ENCODE data around the gene ATG14.
"Not testable (repeated sequence)": the region's sequence is repeated elsewhere in the genome, so short reads cannot be mapped to it uniquely, and the experiment has no call there.

The ATG14 gene

DNA sequence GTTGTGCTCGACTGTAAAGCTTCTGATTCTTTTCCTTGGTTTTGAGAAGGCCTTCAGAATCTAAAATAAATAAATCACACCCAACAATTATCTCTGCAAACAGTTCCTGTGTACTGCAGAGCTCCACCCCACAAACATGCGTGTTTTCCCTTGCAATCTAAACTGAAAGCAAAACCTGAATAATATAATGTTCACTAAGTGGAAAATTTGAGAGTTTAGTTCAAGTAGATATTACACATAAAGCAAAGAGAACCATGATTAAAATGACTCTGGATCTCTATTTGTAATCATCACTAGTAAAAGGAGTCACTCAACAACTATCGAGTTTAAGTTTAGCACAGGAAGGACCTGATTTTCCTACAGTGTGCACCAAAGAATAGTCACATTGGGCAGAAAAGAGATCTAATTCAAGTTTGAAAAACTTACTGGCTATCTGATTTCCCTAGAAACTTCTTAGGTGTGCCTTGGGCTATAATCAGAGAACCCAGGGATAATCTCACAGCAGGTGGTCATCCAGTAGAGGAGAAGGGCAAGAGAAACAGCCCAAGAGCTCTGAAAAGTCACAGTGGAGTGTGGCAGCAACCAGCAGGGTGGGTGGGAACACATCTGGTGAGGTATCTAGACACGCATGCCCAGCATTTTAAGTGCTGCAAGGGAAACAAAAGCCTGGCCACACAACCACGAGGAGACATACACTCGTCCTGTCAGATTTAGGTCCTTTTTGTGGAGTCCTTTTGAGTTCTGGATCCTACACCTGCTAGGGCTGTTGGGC lies 25.4 kb downstream of the ATG14 start:
- DNase-seq (ENCODE audit: low read depth in 2 of 2): no peak

DNA sequence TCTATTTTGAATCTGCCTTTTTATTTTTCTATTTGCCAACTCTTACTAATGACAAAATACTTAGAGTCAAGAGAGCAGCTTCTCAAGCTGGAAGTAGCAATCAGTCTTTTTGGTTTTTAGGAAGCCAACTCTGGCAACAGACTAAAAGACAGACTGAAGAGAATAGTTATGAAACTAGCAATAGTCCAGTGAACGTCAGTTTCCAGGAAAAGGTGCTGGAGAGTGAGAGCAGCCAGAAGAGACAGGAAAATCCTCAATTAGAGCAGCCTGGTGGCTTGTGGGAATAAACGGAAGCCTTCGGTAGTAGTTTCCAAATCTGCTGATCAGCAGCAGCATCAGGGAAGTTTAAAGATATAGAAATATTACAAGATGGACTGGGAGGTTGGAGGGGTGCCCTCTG lies 27.1 kb downstream of the ATG14 start:
- DNase-seq (ENCODE audit: low read depth in 2 of 2): no peak

DNA sequence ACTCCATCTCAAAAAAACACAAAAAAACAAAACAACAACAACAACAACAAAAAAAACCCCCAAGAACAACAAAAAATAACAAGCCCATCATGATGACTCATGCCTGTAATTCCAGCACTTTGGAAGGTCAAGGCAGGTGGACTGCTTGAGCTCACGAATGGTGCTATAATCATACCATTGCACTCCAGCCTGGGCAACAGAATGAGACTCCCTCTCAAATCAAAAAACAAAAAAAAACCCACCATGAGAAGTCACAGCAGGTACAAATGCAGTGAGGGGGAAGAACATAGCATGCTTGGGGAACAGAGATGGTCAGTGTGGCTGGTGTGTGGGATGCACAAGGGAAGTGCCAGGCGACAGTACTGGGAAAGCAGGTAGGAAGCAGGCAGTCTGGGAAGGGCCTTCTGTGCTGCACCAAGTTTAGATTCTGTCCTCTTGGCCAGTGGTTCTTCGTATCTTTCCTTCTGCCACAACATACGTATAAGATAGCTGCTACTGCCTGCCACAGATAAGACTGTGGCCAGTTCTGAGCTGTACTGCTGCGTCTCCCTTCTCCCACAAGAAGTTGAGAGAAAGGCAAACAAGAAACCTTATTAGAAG lies 28.0 kb downstream of the ATG14 start:
- no peak for DNase-seq (ENCODE audit: low read depth in 2 of 2)

DNA sequence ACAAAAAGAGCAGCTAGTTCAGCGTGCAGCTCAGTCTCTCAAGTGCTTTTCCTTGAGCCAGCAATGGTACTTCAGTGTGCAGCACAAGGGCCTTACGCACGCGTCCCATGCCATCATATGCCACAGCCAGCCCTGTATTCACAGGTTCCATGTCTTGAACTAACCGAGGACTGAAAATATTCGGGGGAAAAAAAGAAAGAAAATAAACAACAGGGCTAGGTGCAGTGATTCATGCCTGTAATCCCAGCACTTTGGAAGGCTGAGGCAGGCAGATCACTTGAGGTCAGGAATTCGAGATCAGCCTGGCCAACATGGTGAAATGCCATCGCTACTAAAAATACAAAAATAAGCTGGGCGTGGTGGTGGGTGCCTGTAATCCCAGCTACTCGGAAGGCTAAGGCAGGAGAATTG lies 28.6 kb downstream of the ATG14 start:
- DNase-seq (ENCODE audit: low read depth in 2 of 2): not testable (repeated sequence)

DNA sequence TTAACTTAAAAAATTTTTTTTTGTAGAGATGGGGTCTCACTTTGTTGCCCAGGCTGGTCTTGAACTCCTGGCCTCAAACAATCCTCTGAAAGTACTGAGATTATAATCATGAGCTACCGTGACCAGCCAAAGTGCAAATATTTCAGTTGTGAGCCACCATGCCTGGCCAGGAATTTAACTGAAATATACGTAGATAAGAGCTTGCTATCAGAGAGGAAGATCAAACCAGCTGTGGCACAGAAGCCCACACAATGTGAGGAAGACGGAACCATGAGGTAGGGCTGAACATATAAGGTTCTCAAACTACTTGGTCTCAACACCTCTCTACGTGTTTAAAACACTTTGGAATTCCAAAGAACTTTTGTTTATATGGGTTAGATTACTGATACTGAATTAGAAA lies 29.1 kb downstream of the ATG14 start:
- no peak for DNase-seq (ENCODE audit: low read depth in 2 of 2)

DNA sequence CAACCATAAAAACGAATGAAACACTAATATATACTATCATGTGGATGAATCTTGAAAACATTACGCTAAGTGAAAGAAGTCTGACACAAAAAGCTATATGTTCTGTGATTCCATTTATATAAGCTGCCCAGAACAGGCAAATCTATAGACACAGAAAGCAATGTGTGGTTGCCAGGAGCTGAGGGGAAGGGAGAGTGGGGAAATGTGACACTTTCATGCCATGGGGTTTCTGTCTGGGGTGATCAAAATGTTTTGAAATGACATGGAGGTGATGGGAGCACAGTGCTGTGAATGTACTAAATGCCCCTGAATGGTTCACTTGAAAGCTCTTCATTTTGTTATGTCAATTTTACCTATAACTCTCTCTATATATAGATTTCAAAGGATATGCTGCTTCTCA lies 30.1 kb downstream of the ATG14 start:
- no peak for DNase-seq (ENCODE audit: low read depth in 2 of 2)

DNA sequence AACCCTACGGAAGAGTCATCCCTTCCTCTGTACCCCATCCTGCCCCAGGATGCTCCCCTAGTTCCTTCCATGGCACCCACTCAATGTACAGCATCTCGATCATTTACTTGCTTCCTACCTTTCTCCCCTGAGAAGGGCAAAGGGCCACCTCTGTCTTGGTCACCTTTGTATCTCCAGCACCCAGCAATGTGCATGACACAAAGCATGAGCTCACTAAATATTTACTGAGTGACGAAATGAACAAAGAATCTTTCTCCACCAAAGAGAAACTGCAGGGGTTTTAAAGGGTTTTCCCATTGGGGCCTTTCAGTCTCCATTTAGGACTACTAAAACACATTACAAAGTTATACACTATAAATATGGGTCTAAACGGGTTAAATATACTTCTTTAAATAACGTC lies 30.6 kb downstream of the ATG14 start:
- DNase-seq (ENCODE audit: low read depth in 2 of 2): no peak

DNA sequence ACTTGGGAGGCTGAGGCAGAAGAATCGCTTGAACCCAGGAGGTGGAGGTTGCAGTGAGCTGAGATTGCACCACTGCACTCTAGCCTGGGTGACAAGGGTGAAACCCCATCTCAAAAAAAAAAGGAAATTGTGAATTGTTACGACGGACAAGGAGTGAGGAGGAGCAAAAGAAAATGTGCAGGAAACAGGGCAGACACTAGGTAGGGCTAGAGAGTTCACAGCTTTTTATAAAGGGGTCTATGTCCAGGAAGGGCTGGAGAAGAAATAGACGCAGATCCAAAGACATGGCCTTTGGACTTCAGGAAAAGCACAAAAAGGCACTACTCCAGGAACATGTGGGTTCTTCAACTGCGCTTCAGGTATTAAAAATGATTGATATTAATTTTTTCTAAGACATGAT lies 34.4 kb downstream of the ATG14 start:
- DNase-seq (ENCODE audit: low read depth in 2 of 2): no peak

DNA sequence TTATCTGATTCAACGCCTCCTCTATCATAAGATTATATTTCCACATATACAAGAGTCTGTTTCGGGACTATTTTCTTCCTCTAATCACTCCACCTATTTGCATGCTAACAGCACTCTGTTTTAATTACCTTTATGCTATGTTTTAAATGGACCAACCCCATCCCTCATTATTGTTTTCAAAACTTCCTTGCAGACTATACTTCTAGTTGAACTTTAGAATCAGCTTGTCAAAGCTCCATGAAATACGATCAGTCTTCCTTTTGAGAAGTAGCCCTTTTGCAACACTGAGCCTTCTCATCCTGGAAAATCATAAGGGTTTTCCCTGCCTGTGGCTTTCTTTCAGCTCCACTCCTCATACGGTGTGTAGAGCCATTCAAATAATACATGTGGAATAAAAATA lies 36.9 kb downstream of the ATG14 start:
- DNase-seq (ENCODE audit: low read depth in 2 of 2): no peak

DNA sequence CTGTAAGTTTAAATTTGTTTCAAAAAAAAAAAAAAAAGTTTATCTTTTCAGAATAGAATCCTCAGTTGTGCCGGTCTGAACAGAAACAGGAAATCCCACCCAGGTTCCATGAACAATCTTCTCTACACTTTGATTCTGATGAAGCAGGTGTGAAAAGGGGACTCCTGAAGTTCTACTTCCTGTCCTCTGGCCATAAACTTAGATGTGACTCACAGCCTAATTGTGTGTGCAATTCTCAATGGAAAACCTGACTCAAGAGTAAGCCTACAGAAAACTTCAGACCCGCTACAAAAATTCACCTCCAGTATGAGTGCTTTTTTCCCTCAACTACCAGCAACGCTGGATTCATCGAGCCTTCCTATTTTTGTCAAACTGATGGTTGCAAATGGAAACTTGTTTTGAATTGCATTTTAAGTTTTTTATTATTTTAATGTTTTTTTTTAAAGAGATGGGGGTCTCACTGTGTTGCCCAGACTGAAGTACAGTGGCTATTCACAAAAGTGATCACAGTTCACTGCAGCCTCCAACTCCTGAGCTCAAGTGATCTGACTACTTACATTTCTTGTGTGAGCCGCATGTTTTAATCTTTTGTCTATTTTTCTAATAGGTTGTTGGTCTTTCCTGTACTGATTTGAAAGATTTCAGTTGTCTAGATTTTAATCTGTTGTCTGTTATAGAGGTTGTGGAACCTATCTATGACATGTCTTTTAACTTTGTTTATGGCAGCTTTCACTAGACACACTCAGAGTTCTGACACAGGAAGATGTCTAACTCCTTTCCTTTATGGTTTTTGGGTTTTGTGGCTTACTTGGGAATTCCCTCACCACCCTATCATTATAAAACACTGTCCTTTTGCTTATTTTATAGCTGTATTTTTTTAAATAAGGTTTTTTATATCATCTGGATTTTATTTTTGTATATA lies 37.6 kb downstream of the ATG14 start:
- no peak for DNase-seq (ENCODE audit: low read depth in 2 of 2)

DNA sequence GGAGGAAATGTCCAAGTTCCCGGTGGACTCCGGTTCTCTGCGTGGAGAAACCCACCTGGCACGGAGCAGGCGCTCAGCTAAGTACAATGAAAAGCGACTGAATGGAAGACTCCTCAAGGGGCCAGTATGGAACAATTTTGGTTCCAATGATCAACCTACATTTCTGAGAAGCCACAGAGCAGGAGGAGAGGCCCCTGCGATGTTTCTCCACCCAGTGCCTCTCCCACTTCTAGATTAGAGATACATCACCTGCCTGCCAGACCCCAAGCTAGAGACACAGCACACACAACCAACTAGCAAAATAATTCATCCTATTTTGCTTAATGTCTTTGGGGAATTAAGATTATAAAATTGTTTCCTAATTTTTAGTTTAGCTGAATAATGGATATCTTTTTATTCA lies 38.8 kb downstream of the ATG14 start:
- DNase-seq (ENCODE audit: low read depth in 2 of 2): no peak

DNA sequence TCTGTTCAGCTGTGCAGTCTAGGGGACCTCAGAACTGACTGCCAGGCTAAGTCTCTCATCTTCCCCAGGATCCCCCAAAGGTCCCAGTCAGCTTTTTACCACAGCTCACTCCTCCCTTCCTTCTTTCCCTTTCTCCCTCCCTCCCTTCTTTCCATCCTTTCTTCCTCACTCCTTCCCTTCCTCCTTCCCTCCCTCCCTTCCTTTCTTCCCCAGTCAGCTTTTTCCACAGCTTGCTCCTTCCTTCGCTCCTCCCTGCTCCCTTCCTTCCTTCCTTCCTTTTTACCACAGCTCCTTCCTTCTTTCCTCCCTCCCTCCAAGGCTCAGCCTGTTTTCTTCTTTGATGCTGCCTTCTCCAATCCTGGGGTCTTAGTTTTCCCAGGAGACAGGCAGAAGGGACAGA lies 39.2 kb downstream of the ATG14 start:
- no peak for DNase-seq (ENCODE audit: low read depth in 2 of 2)

DNA sequence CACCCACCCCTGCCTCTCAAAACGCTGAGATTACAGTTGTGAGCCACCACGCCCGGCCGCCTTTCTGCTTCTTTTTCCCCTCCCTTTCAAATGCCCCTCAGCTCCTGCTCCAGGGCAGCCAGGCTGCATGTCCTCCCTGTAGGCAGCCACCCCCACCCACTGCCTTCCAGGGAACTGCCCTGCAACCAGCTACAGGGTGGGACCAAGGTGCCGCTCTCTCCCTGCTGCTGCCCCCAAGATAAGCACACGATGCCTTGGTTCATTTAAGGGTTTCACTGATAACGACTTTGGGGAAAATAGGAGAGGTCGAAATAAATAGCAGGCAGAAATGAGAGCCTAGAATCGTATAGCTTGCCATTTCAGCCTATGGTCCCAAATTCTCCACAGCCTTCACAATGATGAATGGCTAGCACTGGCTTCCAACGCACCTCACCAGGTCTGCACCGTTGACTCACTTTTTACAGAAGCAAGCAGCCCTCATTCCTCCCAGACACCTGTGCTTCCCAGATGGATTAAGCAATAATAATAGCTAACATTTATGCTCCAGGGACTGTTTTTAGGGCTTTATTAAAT lies 40.7 kb downstream of the ATG14 start:
- no peak for DNase-seq (ENCODE audit: low read depth in 2 of 2)

DNA sequence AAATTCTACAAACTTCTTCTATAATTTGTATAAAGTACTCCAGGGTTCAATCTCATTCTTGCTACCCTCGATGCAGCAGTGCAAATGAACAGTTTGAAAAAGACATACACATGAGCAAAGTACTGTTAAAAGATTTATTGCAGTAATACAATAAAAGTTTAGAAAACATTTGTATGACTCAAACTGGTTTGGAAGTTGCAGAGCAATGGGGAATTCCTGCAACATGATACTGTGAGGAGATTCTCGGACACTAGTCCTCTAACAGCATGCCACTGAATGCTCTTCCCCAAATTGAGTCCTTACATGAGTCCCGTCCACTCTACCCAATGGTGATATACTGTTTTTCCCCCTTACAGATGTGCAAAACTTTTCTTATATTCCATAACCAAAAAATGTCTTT lies 45.4 kb downstream of the ATG14 start:
- DNase-seq (ENCODE audit: low read depth in 2 of 2): peak; percentile 48 to 50

DNA sequence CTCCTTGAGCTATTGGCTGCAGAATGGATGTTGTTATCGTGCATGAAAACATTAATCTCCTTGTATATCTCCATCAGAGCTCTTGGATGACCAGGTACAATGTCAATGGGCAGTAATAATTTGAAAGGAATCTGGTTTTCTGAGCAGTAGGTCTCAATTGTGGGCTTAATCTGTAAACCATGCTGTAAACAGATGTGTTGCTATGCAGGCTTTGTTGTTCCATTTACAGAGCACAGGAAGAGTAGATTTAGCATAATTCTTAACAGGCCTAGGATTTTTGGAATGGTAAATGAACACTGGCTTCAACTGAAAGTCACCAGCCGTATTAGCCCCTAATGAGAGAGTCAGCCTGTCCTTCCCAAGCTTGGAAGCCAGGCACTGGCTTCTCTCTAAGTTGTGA lies 50.4 kb downstream of the ATG14 start:
- DNase-seq (ENCODE audit: low read depth in 2 of 2): no peak

DNA sequence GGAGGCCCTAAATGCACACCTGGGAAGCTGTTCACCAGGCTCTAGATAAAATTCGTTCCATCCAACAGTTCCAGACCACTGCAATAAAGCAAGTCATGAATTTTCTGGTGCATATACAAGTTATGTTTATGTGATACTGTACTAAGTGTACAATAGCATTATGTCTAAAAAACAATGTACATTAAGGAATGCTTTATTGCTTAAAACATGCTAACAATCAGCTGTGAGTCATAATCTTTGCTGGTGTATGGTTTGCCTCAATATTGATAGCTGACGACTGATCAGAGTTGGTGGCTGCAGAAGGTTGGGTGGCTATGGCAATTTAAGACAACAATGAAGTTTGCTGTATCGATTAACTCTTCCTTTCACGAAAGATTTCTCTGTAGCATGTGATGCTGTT lies 52.3 kb downstream of the ATG14 start:
- DNase-seq (ENCODE audit: low read depth in 2 of 2): no peak

DNA sequence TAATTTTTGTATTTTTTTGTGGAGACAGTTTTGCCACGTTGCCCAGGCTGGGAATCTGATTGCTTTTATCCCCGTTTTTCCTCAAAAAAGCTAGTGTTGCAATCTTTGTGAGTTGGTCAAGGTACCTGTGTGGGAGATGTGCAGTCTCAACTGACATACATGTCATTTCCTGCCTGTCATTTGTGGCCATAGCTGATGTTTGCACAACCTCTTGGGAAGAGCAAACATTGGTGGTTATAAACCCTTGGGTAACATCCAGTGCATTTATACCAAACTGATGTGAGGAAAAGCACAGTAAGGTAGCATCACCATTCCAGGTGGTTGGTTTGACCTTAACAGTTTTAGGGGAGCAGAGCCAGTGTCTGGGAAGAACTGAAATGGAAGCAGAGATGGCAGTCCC lies 54.7 kb downstream of the ATG14 start:
- no peak for DNase-seq (ENCODE audit: low read depth in 2 of 2)

DNA sequence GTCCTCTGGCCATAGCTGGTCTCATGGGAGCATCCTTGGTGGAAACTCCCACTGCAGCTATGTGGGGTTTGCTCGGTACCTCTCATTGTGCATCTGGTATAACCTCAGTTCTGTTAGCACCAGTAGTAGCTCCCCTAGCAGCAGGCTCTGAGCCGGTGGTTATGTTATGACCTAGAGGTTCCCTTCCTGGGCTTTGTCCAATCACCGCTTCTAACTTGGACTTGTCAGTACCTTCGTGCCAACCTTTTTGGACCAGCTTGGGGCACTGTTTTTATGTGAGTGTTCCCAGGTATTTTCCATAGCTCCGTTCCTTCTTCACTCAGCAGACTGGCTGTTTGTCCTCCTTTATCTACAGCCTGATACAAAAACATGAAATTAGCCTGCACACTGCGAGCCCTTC lies 55.7 kb downstream of the ATG14 start:
- no peak for DNase-seq (ENCODE audit: low read depth in 2 of 2)

DNA sequence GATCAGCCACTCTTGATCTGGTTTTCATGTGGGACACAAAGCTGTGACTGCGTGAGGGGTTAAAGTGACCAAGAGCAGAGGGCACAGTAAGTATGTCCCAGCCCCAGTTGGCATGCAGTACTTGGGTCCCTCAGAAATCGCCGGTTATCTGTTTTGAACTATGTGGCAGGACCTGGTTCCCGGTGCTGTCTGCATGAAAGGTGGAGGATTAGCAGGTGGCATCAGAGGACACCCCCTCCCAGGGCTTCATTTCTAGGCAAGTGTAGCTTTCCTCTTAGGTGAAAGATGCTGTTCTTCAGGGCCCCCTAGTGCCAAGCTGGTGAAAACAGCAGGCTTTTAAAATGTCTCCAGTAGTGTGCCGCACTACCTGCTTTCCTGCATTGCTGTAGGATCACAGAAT lies 57.1 kb downstream of the ATG14 start:
- DNase-seq (ENCODE audit: low read depth in 2 of 2): no peak

DNA sequence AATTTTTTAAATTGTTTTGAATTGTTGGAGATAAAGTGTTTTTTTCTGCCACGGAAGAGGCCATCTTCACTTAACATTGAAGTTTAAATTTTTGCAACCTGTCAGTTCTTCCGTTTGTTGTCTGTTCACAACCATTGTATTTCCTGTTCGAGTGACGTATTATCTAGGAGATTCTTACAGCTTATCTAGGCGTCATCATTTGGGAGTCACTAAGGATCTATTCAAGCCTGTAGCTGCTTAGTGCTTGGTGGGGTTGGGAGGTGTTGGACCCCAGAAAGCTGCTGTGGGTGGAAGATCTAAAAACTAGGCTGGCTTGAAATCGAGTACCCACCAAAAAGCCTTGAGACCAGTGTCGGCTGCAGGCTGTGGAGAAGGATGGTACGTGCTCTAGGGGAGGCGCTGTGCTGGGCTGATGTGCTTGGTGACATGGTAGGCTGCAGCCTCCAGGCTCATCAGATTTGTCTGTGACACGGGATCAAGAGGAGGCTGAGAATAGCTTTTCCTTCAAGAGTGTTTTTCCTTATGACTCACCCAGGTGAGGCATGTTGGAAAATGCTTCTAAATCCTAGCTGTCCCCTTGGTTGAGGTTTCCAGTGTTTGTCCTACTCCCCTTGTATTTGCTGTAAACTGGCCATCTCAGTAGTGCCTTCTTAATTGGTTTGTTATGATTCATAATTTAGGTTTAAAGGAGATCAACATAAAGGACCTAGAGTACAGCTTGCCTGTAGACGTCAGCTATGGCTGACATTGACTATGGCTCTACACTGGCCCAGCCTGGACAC lies 57.8 kb downstream of the ATG14 start:
- no peak for DNase-seq (ENCODE audit: low read depth in 2 of 2)

DNA sequence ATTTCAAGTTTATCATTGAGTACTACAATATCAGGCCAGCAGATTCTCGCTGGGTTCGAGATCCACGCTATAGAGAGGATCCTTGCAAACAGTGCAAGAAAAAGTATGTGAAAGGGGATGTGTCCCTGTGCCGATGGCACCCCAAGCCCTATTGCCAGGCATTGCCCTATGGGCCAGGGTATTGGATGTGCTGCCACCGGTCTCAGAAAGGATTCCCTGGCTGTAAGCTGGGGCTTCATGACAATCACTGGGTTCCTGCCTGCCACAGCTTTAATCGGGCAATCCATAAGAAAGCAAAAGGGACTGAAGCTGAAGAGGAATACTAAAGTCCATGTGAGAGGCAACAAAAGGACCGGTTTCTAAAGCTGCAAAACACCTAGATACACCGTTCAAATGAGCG lies 59.4 kb downstream of the ATG14 start:
- DNase-seq (ENCODE audit: low read depth in 2 of 2): no peak

DNA sequence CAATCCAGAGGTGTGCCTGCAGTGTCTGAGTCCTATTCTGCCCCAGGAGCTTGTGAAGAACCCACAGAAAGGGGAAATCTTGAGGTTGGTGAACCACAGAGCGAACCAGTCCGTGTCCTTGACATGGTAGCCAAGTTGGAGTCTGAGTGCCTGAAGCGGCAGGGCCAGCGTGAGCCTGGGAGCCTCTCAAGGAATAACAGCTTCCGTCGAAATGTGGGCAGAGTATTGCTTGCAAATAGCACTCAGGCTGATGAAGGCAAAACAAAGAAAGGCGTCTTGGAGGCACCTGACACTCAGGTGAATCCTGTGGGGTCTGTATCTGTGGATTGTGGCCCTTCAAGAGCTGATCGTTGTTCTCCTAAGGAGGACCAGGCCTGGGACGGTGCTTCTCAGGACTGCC lies 60.5 kb downstream of the ATG14 start:
- DNase-seq (ENCODE audit: low read depth in 2 of 2): no peak

Measured in fibroblast of skin of left quadriceps (primary cell).